Stimulated activated CD4-positive, alpha-beta T cell treated with anti-CD3 and anti-CD28 coated beads, Interleukin-4, amount 100 ng/mL, for 24 hours (primary cell): ENCODE data around the gene IL21R.
"Not testable (repeated sequence)": the region's sequence is repeated elsewhere in the genome, so short reads cannot be mapped to it uniquely, and the experiment has no call there.

Experiments used
- DNase-seq: peaks from one replicate; pipeline ENCODE4 v3.0.0-alpha.2; 2020

The IL21R gene

GRCh38 chr16:27446721-27447120, 44.7 kb downstream of the IL21R start:
- peak; percentile 54 for DNase-seq

GRCh38 chr16:27447301-27447700, 45.3 kb downstream of the IL21R start:
- no peak for DNase-seq

GRCh38 chr16:27448532-27449433, 46.8 kb downstream of the IL21R start:
- DNase-seq = no peak

GRCh38 chr16:27449434-27450195, 47.6 kb downstream of the IL21R start:
- DNase-seq = peak; percentile 67

- no peak for DNase-seq
Measured at GRCh38 chr16:27450196-27450549, 48.2 kb downstream of the IL21R start.

- DNase-seq = no peak
Measured at GRCh38 chr16:27452569-27453493, 50.9 kb downstream of the IL21R start.

GRCh38 chr16:27453494-27453825, 51.5 kb downstream of the IL21R start:
- no peak for DNase-seq

GRCh38 chr16:27455700-27456099, 53.7 kb downstream of the IL21R start:
- DNase-seq = peak; percentile 26

GRCh38 chr16:27457605-27457900, 55.6 kb downstream of the IL21R start:
- not testable (repeated sequence) for DNase-seq

- DNase-seq = no peak
Measured at GRCh38 chr16:27458258-27458657, 56.3 kb downstream of the IL21R start.

- no peak for DNase-seq
Measured at GRCh38 chr16:27458987-27459688, 57.2 kb downstream of the IL21R start.

- DNase-seq = no peak
Measured at GRCh38 chr16:27460213-27460612, 58.2 kb downstream of the IL21R start.

GRCh38 chr16:27460663-27461482, 58.9 kb downstream of the IL21R start:
- DNase-seq = no peak

GRCh38 chr16:27461483-27462171, 59.7 kb downstream of the IL21R start:
- no peak for DNase-seq

- DNase-seq = no peak
Measured at GRCh38 chr16:27462200-27462845, 60.3 kb downstream of the IL21R start.

GRCh38 chr16:27462846-27463682, 61.1 kb downstream of the IL21R start:
- DNase-seq = no peak

GRCh38 chr16:27463741-27464591, 62.0 kb downstream of the IL21R start:
- DNase-seq = peak; percentile 31

- no peak for DNase-seq
Measured at GRCh38 chr16:27464626-27465482, 62.9 kb downstream of the IL21R start.
